GM10266 (cell line): ENCODE results near the gene ACOT8.
"Not testable (repeated sequence)": the region's sequence is repeated elsewhere in the genome, so short reads cannot be mapped to it uniquely, and the experiment has no call there.

Experiments
- DNase-seq: peaks from one replicate; pipeline ENCODE4 v3.0.0; 2012; ENCODE audit errors: extremely low spot score
- TF ChIP-seq, protein P1 (sequence below): IDR thresholded peaks from 2 replicates; pipeline ENCODE4 v1.5.1; 2012; ENCODE audit warnings: mild to moderate bottlenecking, low read depth; ENCODE audit not compliant: control insufficient read depth, insufficient read depth; ENCODE audit errors: missing control alignments

ACOT8 gene

DNA sequence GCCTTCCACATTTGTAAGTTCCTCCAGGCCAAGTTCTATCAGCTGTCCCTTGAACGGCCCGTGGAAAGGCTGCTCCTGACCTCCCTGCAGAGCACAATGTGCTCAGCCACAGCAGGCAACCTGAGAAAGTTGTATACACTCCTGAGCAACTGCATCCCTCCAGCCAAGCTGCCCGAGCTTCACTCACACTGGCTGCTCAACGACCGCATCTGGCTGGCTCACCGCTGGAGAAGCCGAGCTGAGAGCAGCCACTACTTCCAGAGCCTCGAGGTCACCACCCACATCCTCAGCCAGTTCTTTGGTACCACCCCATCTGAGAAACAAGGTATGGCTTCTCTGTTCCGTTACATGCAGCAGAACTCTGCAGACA, 25.9 kb upstream of the ACOT8 start:
- TF ChIP-seq, protein P1, sequence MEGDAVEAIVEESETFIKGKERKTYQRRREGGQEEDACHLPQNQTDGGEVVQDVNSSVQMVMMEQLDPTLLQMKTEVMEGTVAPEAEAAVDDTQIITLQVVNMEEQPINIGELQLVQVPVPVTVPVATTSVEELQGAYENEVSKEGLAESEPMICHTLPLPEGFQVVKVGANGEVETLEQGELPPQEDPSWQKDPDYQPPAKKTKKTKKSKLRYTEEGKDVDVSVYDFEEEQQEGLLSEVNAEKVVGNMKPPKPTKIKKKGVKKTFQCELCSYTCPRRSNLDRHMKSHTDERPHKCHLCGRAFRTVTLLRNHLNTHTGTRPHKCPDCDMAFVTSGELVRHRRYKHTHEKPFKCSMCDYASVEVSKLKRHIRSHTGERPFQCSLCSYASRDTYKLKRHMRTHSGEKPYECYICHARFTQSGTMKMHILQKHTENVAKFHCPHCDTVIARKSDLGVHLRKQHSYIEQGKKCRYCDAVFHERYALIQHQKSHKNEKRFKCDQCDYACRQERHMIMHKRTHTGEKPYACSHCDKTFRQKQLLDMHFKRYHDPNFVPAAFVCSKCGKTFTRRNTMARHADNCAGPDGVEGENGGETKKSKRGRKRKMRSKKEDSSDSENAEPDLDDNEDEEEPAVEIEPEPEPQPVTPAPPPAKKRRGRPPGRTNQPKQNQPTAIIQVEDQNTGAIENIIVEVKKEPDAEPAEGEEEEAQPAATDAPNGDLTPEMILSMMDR: no peak
- no peak for DNase-seq

GRCh38 chr20:45882469-45883099, 25.4 kb upstream of the ACOT8 start:
- TF ChIP-seq, protein P1: no peak

GRCh38 chr20:45880988-45881788, 24.0 kb upstream of the ACOT8 start, which contains the start of gene ZSWIM1:
Gene ZSWIM1, plus strand, starts transcription at chr20:45881227. Its CDS starts 1,366 bp downstream, at chr20:45882593.
- peak; percentile 97 for DNase-seq
- TF ChIP-seq, protein P1: no peak

More at GRCh38 chr20:45882469-45883099, 25.4 kb upstream of the ACOT8 start:
- no peak for DNase-seq

GRCh38 chr20:45878076-45878761, 21.0 kb upstream of the ACOT8 start:
- TF ChIP-seq, protein P1: no peak
- DNase-seq: no peak

GRCh38 chr20:45874576-45874975, 17.4 kb upstream of the ACOT8 start:
- DNase-seq: no peak
- TF ChIP-seq, protein P1: no peak

DNA sequence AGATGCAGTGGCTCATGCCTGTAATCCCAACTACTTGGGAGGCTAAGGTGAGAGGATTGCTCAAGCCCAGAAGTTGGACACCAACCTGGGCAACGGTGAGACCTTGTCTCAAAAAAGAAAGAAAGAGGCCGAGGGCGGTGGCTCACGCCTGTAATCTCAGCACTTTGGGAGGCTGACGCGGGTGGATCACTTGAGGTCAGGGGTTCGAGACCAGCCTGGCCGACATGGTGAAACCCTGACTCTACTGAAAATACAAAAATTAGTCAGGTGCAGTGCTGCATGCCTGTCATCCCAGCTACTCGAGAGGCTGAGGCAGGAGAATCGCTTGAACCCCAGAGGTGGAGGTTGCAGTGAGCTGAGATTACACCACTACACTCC, 16.9 kb upstream of the ACOT8 start:
- not testable (repeated sequence) for DNase-seq

DNA sequence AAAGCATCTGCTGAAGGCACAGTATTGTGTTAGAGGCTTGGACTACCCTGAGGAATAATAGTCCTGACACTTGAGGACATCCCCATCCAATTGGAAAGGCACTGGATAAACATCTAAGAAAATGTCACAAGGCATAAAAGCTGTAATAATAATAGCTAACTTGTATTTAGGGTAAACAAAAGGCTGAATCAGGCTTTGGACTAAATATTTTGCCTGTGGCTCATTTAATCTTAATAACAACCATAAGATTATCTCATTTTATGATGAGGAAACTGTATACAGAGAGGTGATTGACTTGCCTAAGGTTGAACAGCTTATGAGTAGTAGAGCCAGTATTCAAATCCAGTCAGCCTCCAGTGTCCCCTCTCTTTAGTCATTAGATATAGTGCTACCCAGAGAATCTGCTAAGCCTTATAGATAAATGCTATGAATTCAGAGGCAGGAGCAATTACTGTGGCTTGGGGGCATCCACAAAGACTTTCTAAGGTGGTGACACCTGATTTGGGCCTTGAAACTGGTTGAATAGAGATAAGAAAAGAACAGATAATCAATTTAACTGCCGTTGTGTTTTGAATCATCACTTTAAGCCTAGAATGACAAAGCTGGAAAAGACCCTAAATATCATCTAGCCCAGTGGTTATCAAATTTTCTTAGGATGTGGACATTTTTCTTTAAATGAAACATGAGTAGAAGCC, 16.4 kb upstream of the ACOT8 start:
- no peak for DNase-seq

More for the DNA sequence above, 16.4 kb upstream of the ACOT8 start:
- TF ChIP-seq, protein P1: no peak
